H9 (cell line): ENCODE measurements around the gene ZSCAN2. TPM values are rescaled to one million over a fixed set of nuclear protein-coding genes. Genes with fewer than 3 reads are reported as not detected.
A peak's percentile ranks its signal among the peaks of the same experiment; 100 is the strongest.

Experiments used
- DNase-seq: peaks from one replicate; pipeline ENCODE4 v3.0.0-alpha.2; 2017
- H2AFZ ChIP-seq: one replicate; pipeline ENCODE4 v1.6.1; 2013; ENCODE audit warnings: mild to moderate bottlenecking, low read length, control low read depth, moderate library complexity
- H2AK5ac ChIP-seq: 2 replicates; pipeline ENCODE4 v1.6.1; 2013; ENCODE audit warnings: low read length, control low read depth, mixed read lengths; ENCODE audit not compliant: insufficient read length
- H2BK120ac ChIP-seq: one replicate; pipeline ENCODE4 v1.6.1; 2013; ENCODE audit warnings: low read depth, mild to moderate bottlenecking, low read length, control low read depth, inconsistent platforms; ENCODE audit not compliant: poor library complexity, severe bottlenecking
- H2BK12ac ChIP-seq: 2 replicates; pipeline ENCODE4 v1.6.1; 2013; ENCODE audit warnings: low read length, control low read depth, mixed read lengths, low read depth; ENCODE audit not compliant: insufficient read length
- H2BK15ac ChIP-seq: 2 replicates; pipeline ENCODE4 v1.6.1; 2013; ENCODE audit warnings: low read depth, low read length, control low read depth
- H2BK20ac ChIP-seq: one replicate; pipeline ENCODE4 v1.6.1; 2013; ENCODE audit warnings: low read depth, mild to moderate bottlenecking, low read length, control low read depth, inconsistent platforms; ENCODE audit not compliant: poor library complexity, severe bottlenecking
- H2BK5ac ChIP-seq: 2 replicates; pipeline ENCODE4 v1.6.1; 2013; ENCODE audit warnings: low read length, control low read depth, mixed read lengths; ENCODE audit not compliant: insufficient read length
- H3K14ac ChIP-seq: 2 replicates; pipeline ENCODE4 v1.6.1; 2013; ENCODE audit warnings: low read length, control low read depth; ENCODE audit not compliant: insufficient read depth
- H3K18ac ChIP-seq: 2 replicates; pipeline ENCODE4 v1.6.1; 2013; ENCODE audit warnings: low read depth, mild to moderate bottlenecking, mixed read lengths, low read length, control low read depth; ENCODE audit not compliant: insufficient read length
- H3K23ac ChIP-seq: 2 replicates; pipeline ENCODE4 v1.6.1; 2013; ENCODE audit warnings: low read length, control low read depth, mixed read lengths, low read depth; ENCODE audit not compliant: insufficient read length
- H3K23me2 ChIP-seq: 2 replicates; pipeline ENCODE4 v1.6.1; 2013; ENCODE audit warnings: low read depth, mild to moderate bottlenecking, mixed read lengths, low read length, control low read depth; ENCODE audit not compliant: insufficient read length, poor library complexity, severe bottlenecking
- H3K27ac ChIP-seq: 2 replicates; pipeline ENCODE4 v1.5.1; 2013; ENCODE audit warnings: low read length, control low read depth, mixed read lengths, low read depth; ENCODE audit not compliant: insufficient read length
- H3K27me3 ChIP-seq: 2 replicates; pipeline ENCODE4 v1.6.1; 2013; ENCODE audit warnings: low read length, control low read depth, inconsistent platforms; ENCODE audit not compliant: insufficient read depth
- H3K4ac ChIP-seq: 2 replicates; pipeline ENCODE4 v1.6.1; 2013; ENCODE audit warnings: low read depth, mild to moderate bottlenecking, control low read depth, inconsistent platforms, low read length, moderate library complexity
- H3K4me1 ChIP-seq: 2 replicates; pipeline ENCODE4 v1.6.1; 2013; ENCODE audit warnings: low read length, control low read depth, inconsistent platforms; ENCODE audit not compliant: insufficient read depth
- H3K4me2 ChIP-seq: 2 replicates; pipeline ENCODE4 v1.6.1; 2013; ENCODE audit warnings: low read length, control low read depth, mixed read lengths; ENCODE audit not compliant: insufficient read length, insufficient read depth
- H3K56ac ChIP-seq: 2 replicates; pipeline ENCODE4 v1.6.1; 2013; ENCODE audit warnings: low read depth, mild to moderate bottlenecking, mixed read lengths, low read length, control low read depth; ENCODE audit not compliant: insufficient read length
- H3K79me1 ChIP-seq: 2 replicates; pipeline ENCODE4 v1.6.1; 2013; ENCODE audit warnings: low read depth, mild to moderate bottlenecking, moderate library complexity, low read length, control low read depth, inconsistent platforms; ENCODE audit not compliant: insufficient read depth, poor library complexity, severe bottlenecking
- H3K79me2 ChIP-seq: 2 replicates; pipeline ENCODE4 v1.6.1; 2013; ENCODE audit warnings: low read length, control low read depth, inconsistent platforms; ENCODE audit not compliant: insufficient read depth
- H3K9ac ChIP-seq: 2 replicates; pipeline ENCODE4 v1.6.1; 2013; ENCODE audit warnings: low read length, control low read depth, mixed read lengths; ENCODE audit not compliant: insufficient read length; ENCODE audit errors: extremely low read depth
- H3K9me3 ChIP-seq: one replicate; pipeline ENCODE4 v1.6.1; 2013; ENCODE audit warnings: low read depth, low read length, inconsistent platforms; ENCODE audit not compliant: control insufficient read depth
- H3T11ph ChIP-seq: one replicate; pipeline ENCODE4 v1.6.1; 2013; ENCODE audit warnings: mild to moderate bottlenecking, low read length, control low read depth, inconsistent platforms
- H4K20me1 ChIP-seq: one replicate; pipeline ENCODE4 v1.6.1; 2013; ENCODE audit not compliant: control insufficient read depth, insufficient read length, insufficient read depth
- H4K5ac ChIP-seq: 2 replicates; pipeline ENCODE4 v1.6.1; 2013; ENCODE audit warnings: low read depth, mild to moderate bottlenecking, mixed read lengths, low read length, control low read depth; ENCODE audit not compliant: insufficient read length
- H4K8ac ChIP-seq: replicated peaks from 2 replicates; pipeline ENCODE4 v1.6.1; 2013; ENCODE audit warnings: low read length, control low read depth, mixed read lengths, low read depth; ENCODE audit not compliant: insufficient read length
- H4K91ac ChIP-seq: 2 replicates; pipeline ENCODE4 v1.6.1; 2013; ENCODE audit warnings: low read depth, mild to moderate bottlenecking, moderate library complexity, mixed read lengths, low read length, control low read depth; ENCODE audit not compliant: insufficient read length
- H3K27ac Mint-ChIP-seq, 3 experiments: 2 replicates in 2 of 3; 3 replicates in 1 of 3; pipeline ENCODE4 v1.8.0; 2020 to 2021; ENCODE audit warnings: mixed read lengths in 3 of 3, mild to moderate bottlenecking in 1 of 3, moderate library complexity in 1 of 3
- H3K27me3 Mint-ChIP-seq: 2 replicates; pipeline ENCODE4 v1.8.0; 2021; ENCODE audit warnings: low read depth, mild to moderate bottlenecking, moderate library complexity, mixed read lengths
- H3K36me3 Mint-ChIP-seq, 3 experiments: 2 replicates in 2 of 3; 3 replicates in 1 of 3; pipeline ENCODE4 v1.8.0; 2020 to 2021; ENCODE audit warnings: low read depth in 3 of 3, mixed read lengths in 3 of 3; ENCODE audit not compliant: insufficient read depth in 1 of 3
- H3K4me1 Mint-ChIP-seq, 2 experiments: 2 replicates each; pipeline ENCODE4 v1.8.0; 2020; ENCODE audit warnings: mixed read lengths in 2 of 2
- H3K4me3 Mint-ChIP-seq, 2 experiments: 2 replicates in 1 of 2; 3 replicates in 1 of 2; pipeline ENCODE4 v1.8.0; 2020 to 2021; ENCODE audit warnings: mild to moderate bottlenecking in 2 of 2, mixed read lengths in 2 of 2, moderate library complexity in 1 of 2
- H3K9me3 Mint-ChIP-seq, 2 experiments: 2 replicates in 1 of 2; 3 replicates in 1 of 2; pipeline ENCODE4 v1.8.0; 2020; ENCODE audit warnings: mild to moderate bottlenecking in 2 of 2, mixed read lengths in 2 of 2, moderate library complexity in 1 of 2
- WGBS: extraction: QIAGEN DNeasy Blood & Tissue Kit; methylation state at CpG from one replicate; pipeline ENCODE4 v1.1.7; 2013; ENCODE audit warnings: missing lambda C conversion rate, low lambda C conversion rate, mixed read lengths; ENCODE audit not compliant: insufficient read length; ENCODE audit errors: extremely low coverage; 5-methylcytosine and 5-hydroxymethylcytosine counted together
- total RNA-seq: library from RNA; stranded (reverse); gene quantifications from 2 replicates; pipeline ENCODE4 v1.2.1, GENCODE V29; 2021
- TF ChIP-seq, protein P1 (sequence below): fragments of 200-600 bp; sonication (generic); conservative IDR thresholded peaks from 3 replicates; pipeline ENCODE4 v1.8.0; 2021; ENCODE audit warnings: antibody characterized with exemption, mild to moderate bottlenecking

Gene ZSCAN2
- total RNA-seq, 1 experiment from 2014 or later = 28.4 TPM

DNA sequence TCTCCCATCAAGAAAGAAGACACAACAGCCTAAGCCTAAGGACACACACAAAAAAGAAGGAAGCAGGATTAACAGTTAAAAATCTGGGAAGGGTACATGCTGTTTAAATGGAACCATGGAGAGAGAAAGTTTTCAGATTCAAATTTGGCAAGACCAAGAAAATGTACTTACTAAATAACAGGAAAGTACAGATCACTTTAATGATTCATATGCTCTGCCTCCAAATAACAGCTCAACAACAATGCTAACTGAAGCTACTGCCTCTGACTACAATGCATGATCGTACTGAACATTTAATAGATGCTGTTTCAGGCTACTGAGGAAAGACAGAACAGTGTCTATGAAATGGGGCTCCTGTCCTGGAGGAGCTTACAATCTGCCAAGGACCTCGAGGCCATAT lies 65.6 kb downstream of the ZSCAN2 start:
- H4K91ac ChIP-seq = no peak overlapping the region
- H3K14ac ChIP-seq = no peak overlapping the region
- no peak overlapping the region for H4K8ac ChIP-seq
- H4K20me1 ChIP-seq = no peaks in the 10 kb centered on the region
- Mint-ChIP-seq H3K36me3 (peaks cover 14 to 57% (median 52%) of the 10 kb centered on the region in 3 experiments; a peak in 6 of 7 replicates), H3K4me1 (no peaks in the 10 kb centered on the region), H3K9me3 (no peaks in the 10 kb centered on the region), H3K27ac (peak overlapping the region in 2 of 3 experiments; percentile 33 to 34; a peak in 2 of 7 replicates), H3K4me3 (no peak overlapping the region), H3K27me3 (no peaks in the 10 kb centered on the region)
- H3K79me1 ChIP-seq = no peaks in the 10 kb centered on the region
- no peak overlapping the region for H2BK120ac ChIP-seq
- no peaks in the 10 kb centered on the region for H3K27me3 ChIP-seq
- H3K9me3 ChIP-seq = no peaks in the 10 kb centered on the region
- no CpG with 5 or more reads among the region's 2 CpGs for WGBS
- H3K79me2 ChIP-seq = 0 out of 2 replicates have a peak, but pooled peaks cover 2% of the 10 kb centered on the region
- no peak overlapping the region for H2AK5ac ChIP-seq
- TF ChIP-seq, protein P1, sequence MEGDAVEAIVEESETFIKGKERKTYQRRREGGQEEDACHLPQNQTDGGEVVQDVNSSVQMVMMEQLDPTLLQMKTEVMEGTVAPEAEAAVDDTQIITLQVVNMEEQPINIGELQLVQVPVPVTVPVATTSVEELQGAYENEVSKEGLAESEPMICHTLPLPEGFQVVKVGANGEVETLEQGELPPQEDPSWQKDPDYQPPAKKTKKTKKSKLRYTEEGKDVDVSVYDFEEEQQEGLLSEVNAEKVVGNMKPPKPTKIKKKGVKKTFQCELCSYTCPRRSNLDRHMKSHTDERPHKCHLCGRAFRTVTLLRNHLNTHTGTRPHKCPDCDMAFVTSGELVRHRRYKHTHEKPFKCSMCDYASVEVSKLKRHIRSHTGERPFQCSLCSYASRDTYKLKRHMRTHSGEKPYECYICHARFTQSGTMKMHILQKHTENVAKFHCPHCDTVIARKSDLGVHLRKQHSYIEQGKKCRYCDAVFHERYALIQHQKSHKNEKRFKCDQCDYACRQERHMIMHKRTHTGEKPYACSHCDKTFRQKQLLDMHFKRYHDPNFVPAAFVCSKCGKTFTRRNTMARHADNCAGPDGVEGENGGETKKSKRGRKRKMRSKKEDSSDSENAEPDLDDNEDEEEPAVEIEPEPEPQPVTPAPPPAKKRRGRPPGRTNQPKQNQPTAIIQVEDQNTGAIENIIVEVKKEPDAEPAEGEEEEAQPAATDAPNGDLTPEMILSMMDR = no peak
- no peak overlapping the region for H4K5ac ChIP-seq
- no peak overlapping the region for H2BK15ac ChIP-seq
- no peak overlapping the region for H2BK12ac ChIP-seq
- no peak overlapping the region for H3K4me2 ChIP-seq
- H2BK20ac ChIP-seq = no peak overlapping the region
- no peak overlapping the region for H2BK5ac ChIP-seq
- H3K23me2 ChIP-seq = no peaks in the 10 kb centered on the region
- H3K4me1 ChIP-seq = no peaks in the 10 kb centered on the region
- H3K18ac ChIP-seq = no peak overlapping the region
- H3K56ac ChIP-seq = no peak overlapping the region
- H3T11ph ChIP-seq = no peak overlapping the region
- DNase-seq = no peak
- H3K23ac ChIP-seq = no peak overlapping the region
- no peak overlapping the region for H2AFZ ChIP-seq
- no peak overlapping the region for H3K9ac ChIP-seq
- H3K27ac ChIP-seq = no peak overlapping the region
- no peak overlapping the region for H3K4ac ChIP-seq
